OCI-LY3 (cell line): Measurements from ENCODE around the gene CSPG4.
A peak's percentile ranks its signal among the peaks of the same experiment; 100 is the strongest.
"Not testable (repeated sequence)": the region's sequence is repeated elsewhere in the genome, so short reads cannot be mapped to it uniquely, and the experiment has no call there.

Experiments used
- H2AFZ ChIP-seq: fragments of 200-600, 300-600 bp; shearing (Covaris generic); 2 replicates; pipeline ENCODE4 v1.6.0; 2014; ENCODE audit warnings: antibody characterized with exemption, low read depth, low read length
- H3K27ac ChIP-seq: fragments of 200-600, 300-600 bp; sonication (generic); 2 replicates; pipeline ENCODE4 v1.5.1; 2014; ENCODE audit warnings: mild to moderate bottlenecking, low read length, moderate library complexity, mixed read lengths
- H3K27me3 ChIP-seq: fragments of 200-600, 300-600 bp; sonication (generic); 2 replicates; pipeline ENCODE4 v1.6.1; 2014; ENCODE audit warnings: low read depth, low read length, mixed read lengths
- H3K36me3 ChIP-seq: fragments of 200-600, 300-600 bp; sonication (generic); replicated peaks from 2 replicates; pipeline ENCODE3; 2014; ENCODE audit warnings: low read depth, low read length, mixed read lengths
- H3K4me1 ChIP-seq: fragments of 300-600, 200-600 bp; sonication (generic); 2 replicates; pipeline ENCODE4 v1.6.1; 2014; ENCODE audit warnings: low read length, mixed read lengths
- H3K4me2 ChIP-seq: fragments of 200-600, 300-600 bp; sonication (generic); 2 replicates; pipeline ENCODE4 v1.6.1; 2014; ENCODE audit warnings: low read length, mixed read lengths
- H3K4me3 ChIP-seq: fragments of 300-600, 200-600 bp; sonication (generic); 2 replicates; pipeline ENCODE4 v1.5.1; 2014; ENCODE audit warnings: antibody characterized with exemption, mild to moderate bottlenecking, low read length, moderate library complexity
- H3K79me2 ChIP-seq: fragments of 300-600, 200-600 bp; shearing (Covaris generic); 2 replicates; pipeline ENCODE4 v1.6.1; 2014; ENCODE audit warnings: mild to moderate bottlenecking, low read length, mixed read lengths
- H3K9ac ChIP-seq: fragments of 300-600, 200-600 bp; shearing (Covaris generic); 2 replicates; pipeline ENCODE4 v1.6.0; 2014; ENCODE audit warnings: mild to moderate bottlenecking, low read length, moderate library complexity
- H3K9me3 ChIP-seq: fragments of 200-600, 300-600 bp; shearing (Covaris generic); 2 replicates; pipeline ENCODE4 v1.6.1; 2014; ENCODE audit warnings: low read length, mixed read lengths; ENCODE audit not compliant: insufficient read depth
- H4K20me1 ChIP-seq: fragments of 200-600, 300-600 bp; sonication (generic); 2 replicates; pipeline ENCODE4 v1.6.1; 2016; ENCODE audit warnings: low read length, mixed read lengths; ENCODE audit not compliant: insufficient read depth
- EZH2phosphoT487 ChIP-seq: fragments of 200-600 bp; shearing (Covaris generic); IDR thresholded peaks from 2 replicates; pipeline ENCODE4 v1.6.1; 2018; ENCODE audit warnings: antibody characterized with exemption, mixed run types, low read depth
- TF ChIP-seq, protein P1 (sequence below): fragments of 200-600, 300-600 bp; sonication (generic); IDR thresholded peaks from 2 replicates; pipeline ENCODE4 v1.5.1; 2014; ENCODE audit warnings: antibody characterized with exemption, low read length, low read depth

CSPG4 gene

GRCh38 chr15:75751891-75752290, 39.2 kb upstream of the CSPG4 start:
- Histone ChIP-seq H3K27ac (no peak overlapping the region), H3K9ac (no peak overlapping the region), H3K4me2 (no peak overlapping the region), H3K4me3 (no peak overlapping the region), H3K9me3 (no peaks in the 10 kb centered on the region), H3K79me2 (no peaks in the 10 kb centered on the region), H2AFZ (no peak overlapping the region), H3K36me3 (no peaks in the 10 kb centered on the region), H4K20me1 (no peaks in the 10 kb centered on the region), H3K4me1 (peaks cover 5% of the 10 kb centered on the region; the same call in 1 of the 2 replicates), H3K27me3 (no peaks in the 10 kb centered on the region)
- no peak for TF ChIP-seq EZH2phosphoT487
- TF ChIP-seq, protein P1, sequence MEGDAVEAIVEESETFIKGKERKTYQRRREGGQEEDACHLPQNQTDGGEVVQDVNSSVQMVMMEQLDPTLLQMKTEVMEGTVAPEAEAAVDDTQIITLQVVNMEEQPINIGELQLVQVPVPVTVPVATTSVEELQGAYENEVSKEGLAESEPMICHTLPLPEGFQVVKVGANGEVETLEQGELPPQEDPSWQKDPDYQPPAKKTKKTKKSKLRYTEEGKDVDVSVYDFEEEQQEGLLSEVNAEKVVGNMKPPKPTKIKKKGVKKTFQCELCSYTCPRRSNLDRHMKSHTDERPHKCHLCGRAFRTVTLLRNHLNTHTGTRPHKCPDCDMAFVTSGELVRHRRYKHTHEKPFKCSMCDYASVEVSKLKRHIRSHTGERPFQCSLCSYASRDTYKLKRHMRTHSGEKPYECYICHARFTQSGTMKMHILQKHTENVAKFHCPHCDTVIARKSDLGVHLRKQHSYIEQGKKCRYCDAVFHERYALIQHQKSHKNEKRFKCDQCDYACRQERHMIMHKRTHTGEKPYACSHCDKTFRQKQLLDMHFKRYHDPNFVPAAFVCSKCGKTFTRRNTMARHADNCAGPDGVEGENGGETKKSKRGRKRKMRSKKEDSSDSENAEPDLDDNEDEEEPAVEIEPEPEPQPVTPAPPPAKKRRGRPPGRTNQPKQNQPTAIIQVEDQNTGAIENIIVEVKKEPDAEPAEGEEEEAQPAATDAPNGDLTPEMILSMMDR = no peak

DNA sequence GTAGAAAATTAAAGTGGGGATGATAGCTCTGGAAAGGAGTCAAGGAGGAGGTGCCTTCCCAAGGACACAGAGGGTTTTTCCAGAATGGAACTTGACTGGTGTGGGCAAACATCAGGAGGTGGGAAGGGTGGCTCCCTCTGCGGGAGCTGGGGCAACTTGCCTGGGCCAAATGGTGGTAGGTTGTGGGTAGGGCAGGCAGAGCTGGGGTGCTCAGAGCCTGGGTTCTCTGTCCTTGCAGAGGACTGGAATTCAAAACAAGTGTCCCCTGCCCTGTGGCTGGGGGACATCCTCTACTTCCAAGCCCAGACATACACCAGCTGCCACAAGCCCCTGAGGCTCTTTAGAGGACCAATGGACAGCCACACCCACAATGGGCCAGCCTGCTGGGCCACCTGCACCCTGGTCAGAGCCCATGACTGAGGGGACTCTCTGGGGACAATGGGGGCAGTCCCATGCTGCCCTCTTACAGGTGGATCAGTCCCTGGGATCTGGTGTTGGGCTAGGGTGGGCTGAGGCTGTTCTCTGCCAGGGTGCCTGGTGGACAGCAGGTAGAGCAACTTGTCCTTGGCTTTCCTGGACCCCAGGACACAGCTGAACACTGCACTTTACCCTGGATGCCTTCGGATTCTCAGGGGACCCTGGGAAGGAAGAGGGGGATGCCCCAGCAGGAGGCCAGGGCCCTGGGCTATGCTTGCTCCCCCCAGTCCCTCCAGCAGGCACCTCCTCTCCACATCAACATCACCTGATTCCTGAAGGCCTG, 38.6 kb upstream of the CSPG4 start:
- Histone ChIP-seq H3K36me3 (no peaks in the 10 kb centered on the region), H3K4me1 (peaks cover 5% of the 10 kb centered on the region; the same call in 1 of the 2 replicates), H3K79me2 (no peaks in the 10 kb centered on the region), H3K27me3 (no peaks in the 10 kb centered on the region), H3K4me2 (no peak overlapping the region), H3K9ac (no peak overlapping the region), H2AFZ (no peak overlapping the region), H3K4me3 (no peak overlapping the region), H4K20me1 (no peaks in the 10 kb centered on the region), H3K9me3 (no peaks in the 10 kb centered on the region), H3K27ac (no peak overlapping the region)
- no peak for TF ChIP-seq EZH2phosphoT487

GRCh38 chr15:75750261-75751050, 37.8 kb upstream of the CSPG4 start:
- no peaks in the 10 kb centered on the region for H4K20me1 ChIP-seq
- H3K79me2 ChIP-seq = no peaks in the 10 kb centered on the region
- H3K4me1 ChIP-seq = peaks cover 5% of the 10 kb centered on the region; the same call in 1 of the 2 replicates
- peaks cover 1% of the 10 kb centered on the region; the same call in 1 of the 2 replicates for H3K27me3 ChIP-seq
- no peak overlapping the region for H3K4me3 ChIP-seq
- H3K36me3 ChIP-seq = no peaks in the 10 kb centered on the region
- TF ChIP-seq, protein P1 = no peak
- no peak for TF ChIP-seq EZH2phosphoT487
- no peak overlapping the region for H2AFZ ChIP-seq
- H3K27ac ChIP-seq = no peak overlapping the region
- H3K9ac ChIP-seq = no peak overlapping the region
- H3K9me3 ChIP-seq = no peaks in the 10 kb centered on the region
- H3K4me2 ChIP-seq = no peak overlapping the region

GRCh38 chr15:75749820-75750219, 37.2 kb upstream of the CSPG4 start:
- no peaks in the 10 kb centered on the region for H3K9me3 ChIP-seq
- peaks cover 5% of the 10 kb centered on the region; the same call in 1 of the 2 replicates for H3K4me1 ChIP-seq
- H3K79me2 ChIP-seq = no peaks in the 10 kb centered on the region
- no peak overlapping the region for H3K4me3 ChIP-seq
- H3K4me2 ChIP-seq = no peak overlapping the region
- H3K27me3 ChIP-seq = peaks cover 4% of the 10 kb centered on the region; the same call in 1 of the 2 replicates
- H4K20me1 ChIP-seq = no peaks in the 10 kb centered on the region
- H3K27ac ChIP-seq = no peak overlapping the region
- H2AFZ ChIP-seq = no peak overlapping the region
- H3K36me3 ChIP-seq = no peaks in the 10 kb centered on the region
- no peak for TF ChIP-seq EZH2phosphoT487
- TF ChIP-seq, protein P1 = no peak
- no peak overlapping the region for H3K9ac ChIP-seq

DNA sequence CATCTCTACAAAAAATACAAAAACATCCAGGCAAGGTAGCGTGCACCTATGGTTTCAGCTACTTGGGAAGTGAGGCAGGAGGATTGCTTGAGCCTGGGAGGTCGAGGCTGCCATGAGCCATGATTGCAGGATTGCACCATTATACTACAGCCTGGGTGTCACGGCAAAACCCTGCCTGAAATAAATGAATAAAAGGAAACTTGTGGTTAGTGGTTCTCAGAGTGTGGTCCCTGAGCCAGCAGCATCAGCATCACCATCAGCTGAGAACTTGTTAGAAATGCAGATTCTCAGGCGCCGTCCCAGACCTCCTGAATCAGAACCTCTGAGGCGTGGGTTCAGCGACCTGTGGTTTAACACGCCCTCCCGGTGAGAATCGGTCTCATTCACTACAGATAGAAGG, 36.2 kb upstream of the CSPG4 start:
- H3K4me3 ChIP-seq, H3K36me3 ChIP-seq, H3K9me3 ChIP-seq, H2AFZ ChIP-seq, H3K4me1 ChIP-seq, H3K27me3 ChIP-seq, H3K9ac ChIP-seq, H3K79me2 ChIP-seq, H4K20me1 ChIP-seq, H3K27ac ChIP-seq: not testable (repeated sequence)
- 0 out of 2 replicates have a peak overlapping the region, but pooled peaks have one; percentile 15 for H3K4me2 ChIP-seq

GRCh38 chr15:75747121-75747520, 34.5 kb upstream of the CSPG4 start:
- not testable (repeated sequence) for H3K9me3 ChIP-seq, H3K36me3 ChIP-seq, H2AFZ ChIP-seq, H3K9ac ChIP-seq, H3K27ac ChIP-seq, H3K27me3 ChIP-seq, H3K79me2 ChIP-seq, H4K20me1 ChIP-seq, H3K4me3 ChIP-seq, H3K4me2 ChIP-seq, H3K4me1 ChIP-seq
